SK-MEL-5 (cell line): ENCODE measurements around the gene PDE9A. TPM values are rescaled to one million over a fixed set of nuclear protein-coding genes. Genes with fewer than 3 reads are reported as not detected.
A peak's percentile ranks its signal among the peaks of the same experiment; 100 is the strongest.
"Not testable (repeated sequence)": the region's sequence is repeated elsewhere in the genome, so short reads cannot be mapped to it uniquely, and the experiment has no call there.

Source experiments
- DNase-seq: peaks from one replicate; pipeline ENCODE4 v3.0.0-alpha.2; 2016; ENCODE audit warnings: low read depth, low spot score
- in situ Hi-C: cut with HindIII; loops from 2 replicates; pipeline ENCODE4 v1.10.0; 2016; ENCODE audit warnings: low sequenced_read_pairs, high pct_unique_total_duplicates, low pct_unique_long_range_greater_than_20kb
- total RNA-seq: library from RNA; depleted of rRNA; stranded (reverse); fragments of >200 nt; shearing (Covaris generic); gene quantifications from 2 replicates; pipeline ENCODE4 v1.2.3, GENCODE V29; 2014

Gene PDE9A
- total RNA-seq, 1 experiment from 2014 or later = 2.9 TPM

- no peak for DNase-seq
- in situ Hi-C loops = no loop called here
Measured at GRCh38 chr21:42705746-42706374, 52.4 kb downstream of the PDE9A start.

GRCh38 chr21:42706765-42707164 is 53.3 kb downstream of the PDE9A start:
- peak; percentile 42 for DNase-seq
- in situ Hi-C loops = no loop called here

- DNase-seq = no peak
- in situ Hi-C loops = no loop called here
Measured at GRCh38 chr21:42707207-42707830, 53.9 kb downstream of the PDE9A start.

- in situ Hi-C loops = no loop called here
- no peak for DNase-seq
Measured at GRCh38 chr21:42708107-42708506, 54.7 kb downstream of the PDE9A start.

- DNase-seq, in situ Hi-C loops: not testable (repeated sequence)
Measured at GRCh38 chr21:42708916-42709315, 55.5 kb downstream of the PDE9A start.

- peak; percentile 4 for DNase-seq
- in situ Hi-C loops = no loop called here
Measured at GRCh38 chr21:42711667-42712066, 58.2 kb downstream of the PDE9A start.

GRCh38 chr21:42715427-42715826 is 62.0 kb downstream of the PDE9A start:
- in situ Hi-C loops, DNase-seq: not testable (repeated sequence)

GRCh38 chr21:42716074-42716473 is 62.7 kb downstream of the PDE9A start:
- no peak for DNase-seq
- in situ Hi-C loops = no loop called here

GRCh38 chr21:42720484-42720883 is 67.1 kb downstream of the PDE9A start:
- DNase-seq, in situ Hi-C loops: not testable (repeated sequence)

GRCh38 chr21:42721341-42721824 is 68.0 kb downstream of the PDE9A start:
- DNase-seq = no peak
- in situ Hi-C loops = no loop called here

- no peak for DNase-seq
- in situ Hi-C loops = no loop called here
Measured at GRCh38 chr21:42722153-42722552, 68.7 kb downstream of the PDE9A start.

GRCh38 chr21:42722808-42723473 is 69.5 kb downstream of the PDE9A start:
- DNase-seq = no peak
- in situ Hi-C loops = no loop called here

- in situ Hi-C loops = no loop called here
- DNase-seq = peak; percentile 67
Measured at GRCh38 chr21:42724226-42724920, 71.0 kb downstream of the PDE9A start.

GRCh38 chr21:42725416-42725930 is 72.1 kb downstream of the PDE9A start:
- DNase-seq = no peak
- in situ Hi-C loops = no loop called here

GRCh38 chr21:42731264-42732032 is 78.0 kb downstream of the PDE9A start:
- no peak for DNase-seq
- in situ Hi-C loops = no loop called here

- no peak for DNase-seq
- in situ Hi-C loops = no loop called here
Measured at GRCh38 chr21:42732033-42732410, 78.6 kb downstream of the PDE9A start.

GRCh38 chr21:42733037-42733627 is 79.7 kb downstream of the PDE9A start:
- no peak for DNase-seq
- in situ Hi-C loops = no loop called here
